ENCODE results near the gene SCO2. TPM values are rescaled to one million over a fixed set of nuclear protein-coding genes. Genes with fewer than 3 reads are reported as not detected.

The SCO2 gene
- total and polyA plus RNA-seq, 4 donors, result 4.7 to 11.6 (median 5.1) TPM; not detected in 1

GRCh38 chr22:50488006-50488677, 37.3 kb downstream of the SCO2 start:
- Histone ChIP-seq H3K4me1 (ENCODE audit: control insufficient read depth in 1 of 2, insufficient read depth in 2 of 2, low read length in 2 of 2) (no peaks in the 10 kb centered on the region), H3K27me3 (ENCODE audit: control insufficient read depth in 1 of 2, insufficient read depth in 2 of 2, low read length in 1 of 2) (no peaks in the 10 kb centered on the region), H3K36me3 (ENCODE audit: control insufficient read depth in 1 of 2, insufficient read depth in 2 of 2, low read length in 1 of 2) (no peaks in the 10 kb centered on the region), H3K9me3 (ENCODE audit: control insufficient read depth, low read length) (no peaks in the 10 kb centered on the region), H3K4me3 (ENCODE audit: low read length in 2 of 2) (no peak overlapping the region), H3K27ac (ENCODE audit: low read depth in 1 of 2, low read length in 2 of 2) (no peak overlapping the region)
- 79 to 87% methylated on average over 14 to 18 of the region's 18 CpGs for WGBS, 2 donors
- ATAC-seq (ENCODE audit: low FRiP score) (no peak), DNase-seq (no peak)
- intact Hi-C loops (cut with DNase I), result no loop called here

GRCh38 chr22:50487290-50488005, 38.0 kb downstream of the SCO2 start:
- no peaks in the 10 kb centered on the region for H3K4me1 ChIP-seq (ENCODE audit: control insufficient read depth in 1 of 2, insufficient read depth in 2 of 2, low read length in 2 of 2)

GRCh38 chr22:50486561-50487289, 38.7 kb downstream of the SCO2 start, which contains the start of gene MIOX:
Gene MIOX, plus strand, starts transcription at chr22:50486859. Its CDS starts 39 bp downstream, at chr22:50486898.
- intact Hi-C loops (cut with DNase I), result no loop called here
- WGBS, 2 donors, result 64 to 78% methylated on average over 22 to 23 of the region's 23 CpGs
- Histone ChIP-seq H3K27me3 (ENCODE audit: control insufficient read depth in 1 of 2, insufficient read depth in 2 of 2, low read length in 1 of 2) (no peaks in the 10 kb centered on the region), H3K4me3 (ENCODE audit: low read length in 2 of 2) (no peak within 1 kb of the TSS), H3K36me3 (ENCODE audit: control insufficient read depth in 1 of 2, insufficient read depth in 2 of 2, low read length in 1 of 2) (no peaks in the 10 kb centered on the region), H3K4me1 (ENCODE audit: control insufficient read depth in 1 of 2, insufficient read depth in 2 of 2, low read length in 2 of 2) (no peaks in the 10 kb centered on the region), H3K9me3 (ENCODE audit: control insufficient read depth, low read length) (no peaks in the 10 kb centered on the region), H3K27ac (ENCODE audit: low read depth in 1 of 2, low read length in 2 of 2) (no peak within 1 kb of the TSS)
- peak in 1 of 2 donors; percentile 66 for DNase-seq
- no peak for ATAC-seq (ENCODE audit: low FRiP score)

More at GRCh38 chr22:50487290-50488005, 38.0 kb downstream of the SCO2 start:
- H3K4me3 ChIP-seq (ENCODE audit: low read length in 2 of 2), result no peak overlapping the region
- H3K27ac ChIP-seq (ENCODE audit: low read depth in 1 of 2, low read length in 2 of 2), result no peak overlapping the region
- peak in 1 of 2 donors; percentile 67 for DNase-seq
- no peak for ATAC-seq (ENCODE audit: low FRiP score)
- H3K27me3 ChIP-seq (ENCODE audit: control insufficient read depth in 1 of 2, insufficient read depth in 2 of 2, low read length in 1 of 2), result no peaks in the 10 kb centered on the region
- 84% methylated on average over 23 of the region's 23 CpGs for WGBS, 2 donors
- intact Hi-C loops (cut with DNase I), result no loop called here
- H3K9me3 ChIP-seq (ENCODE audit: control insufficient read depth, low read length), result no peaks in the 10 kb centered on the region
- no peaks in the 10 kb centered on the region for H3K36me3 ChIP-seq (ENCODE audit: control insufficient read depth in 1 of 2, insufficient read depth in 2 of 2, low read length in 1 of 2)

- no peak for DNase-seq
- H3K9me3 ChIP-seq (ENCODE audit: control insufficient read depth, low read length), result no peaks in the 10 kb centered on the region
- no peaks in the 10 kb centered on the region for H3K4me1 ChIP-seq (ENCODE audit: control insufficient read depth in 1 of 2, insufficient read depth in 2 of 2, low read length in 2 of 2)
- no peak overlapping the region for H3K27ac ChIP-seq (ENCODE audit: low read depth in 1 of 2, low read length in 2 of 2)
- intact Hi-C loops (cut with DNase I), result no loop called here
- ATAC-seq (ENCODE audit: low FRiP score), result no peak
- no peaks in the 10 kb centered on the region for H3K36me3 ChIP-seq (ENCODE audit: control insufficient read depth in 1 of 2, insufficient read depth in 2 of 2, low read length in 1 of 2)
- no peak overlapping the region for H3K4me3 ChIP-seq (ENCODE audit: low read length in 2 of 2)
- 64 to 69% methylated on average over 29 of the region's 29 CpGs for WGBS, 2 donors
- H3K27me3 ChIP-seq (ENCODE audit: control insufficient read depth in 1 of 2, insufficient read depth in 2 of 2, low read length in 1 of 2), result no peaks in the 10 kb centered on the region
These were observed 39.9 kb downstream of the SCO2 start for GRCh38 chr22:50485221-50486131.

- Histone ChIP-seq H3K36me3 (ENCODE audit: control insufficient read depth in 1 of 2, insufficient read depth in 2 of 2, low read length in 1 of 2) (no peaks in the 10 kb centered on the region), H3K27me3 (ENCODE audit: control insufficient read depth in 1 of 2, insufficient read depth in 2 of 2, low read length in 1 of 2) (no peaks in the 10 kb centered on the region), H3K4me3 (ENCODE audit: low read length in 2 of 2) (no peak overlapping the region), H3K9me3 (ENCODE audit: control insufficient read depth, low read length) (no peaks in the 10 kb centered on the region), H3K4me1 (ENCODE audit: control insufficient read depth in 1 of 2, insufficient read depth in 2 of 2, low read length in 2 of 2) (no peaks in the 10 kb centered on the region), H3K27ac (ENCODE audit: low read depth in 1 of 2, low read length in 2 of 2) (no peak overlapping the region)
- 79 to 88% methylated on average over 29 to 31 of the region's 31 CpGs for WGBS, 2 donors
- DNase-seq (peak in 1 of 2 donors; percentile 42), ATAC-seq (ENCODE audit: low FRiP score) (no peak)
- intact Hi-C loops (cut with DNase I), result no loop called here
These were observed 41.2 kb downstream of the SCO2 start for GRCh38 chr22:50483977-50484853.

- ATAC-seq (ENCODE audit: low FRiP score), result no peak
- H3K27ac ChIP-seq (ENCODE audit: low read depth in 1 of 2, low read length in 2 of 2), result no peak overlapping the region
- no peak overlapping the region for H3K4me3 ChIP-seq (ENCODE audit: low read length in 2 of 2)
- H3K36me3 ChIP-seq (ENCODE audit: control insufficient read depth in 1 of 2, insufficient read depth in 2 of 2, low read length in 1 of 2), result no peaks in the 10 kb centered on the region
- intact Hi-C loops (cut with DNase I), result no loop called here
- H3K4me1 ChIP-seq (ENCODE audit: control insufficient read depth in 1 of 2, insufficient read depth in 2 of 2, low read length in 2 of 2), result no peaks in the 10 kb centered on the region
- DNase-seq, result no peak
- no peaks in the 10 kb centered on the region for H3K9me3 ChIP-seq (ENCODE audit: control insufficient read depth, low read length)
- WGBS, 2 donors, result 91 to 92% methylated on average over 7 to 8 of the region's 8 CpGs
- H3K27me3 ChIP-seq (ENCODE audit: control insufficient read depth in 1 of 2, insufficient read depth in 2 of 2, low read length in 1 of 2), result no peaks in the 10 kb centered on the region
These were observed 41.8 kb downstream of the SCO2 start for GRCh38 chr22:50483556-50483955.

GRCh38 chr22:50483106-50483505, 42.3 kb downstream of the SCO2 start:
- intact Hi-C loops (cut with DNase I), result no loop called here
- no peaks in the 10 kb centered on the region for H3K4me1 ChIP-seq (ENCODE audit: control insufficient read depth in 1 of 2, insufficient read depth in 2 of 2, low read length in 2 of 2)
- H3K36me3 ChIP-seq (ENCODE audit: control insufficient read depth in 1 of 2, insufficient read depth in 2 of 2, low read length in 1 of 2), result no peaks in the 10 kb centered on the region
- 83 to 88% methylated on average over 9 to 10 of the region's 10 CpGs for WGBS, 2 donors
- no peaks in the 10 kb centered on the region for H3K27me3 ChIP-seq (ENCODE audit: control insufficient read depth in 1 of 2, insufficient read depth in 2 of 2, low read length in 1 of 2)
- H3K4me3 ChIP-seq (ENCODE audit: low read length in 2 of 2), result no peak overlapping the region
- H3K27ac ChIP-seq (ENCODE audit: low read depth in 1 of 2, low read length in 2 of 2), result no peak overlapping the region
- no peaks in the 10 kb centered on the region for H3K9me3 ChIP-seq (ENCODE audit: control insufficient read depth, low read length)
- DNase-seq, result no peak
- ATAC-seq (ENCODE audit: low FRiP score), result no peak

All from aorta (tissue), 5 donors.